T-helper 1 cell (primary cell): ENCODE results near the gene IGF2BP3.

Experiments used
- DNase-seq, 5 donors: peaks; one replicate each; pipeline ENCODE4 v3.0.0-alpha.2; 2012 to 2020

IGF2BP3 gene

GRCh38 chr7:23472046-23472445, 1.8 kb upstream of the IGF2BP3 start:
- no peak for DNase-seq

DNA sequence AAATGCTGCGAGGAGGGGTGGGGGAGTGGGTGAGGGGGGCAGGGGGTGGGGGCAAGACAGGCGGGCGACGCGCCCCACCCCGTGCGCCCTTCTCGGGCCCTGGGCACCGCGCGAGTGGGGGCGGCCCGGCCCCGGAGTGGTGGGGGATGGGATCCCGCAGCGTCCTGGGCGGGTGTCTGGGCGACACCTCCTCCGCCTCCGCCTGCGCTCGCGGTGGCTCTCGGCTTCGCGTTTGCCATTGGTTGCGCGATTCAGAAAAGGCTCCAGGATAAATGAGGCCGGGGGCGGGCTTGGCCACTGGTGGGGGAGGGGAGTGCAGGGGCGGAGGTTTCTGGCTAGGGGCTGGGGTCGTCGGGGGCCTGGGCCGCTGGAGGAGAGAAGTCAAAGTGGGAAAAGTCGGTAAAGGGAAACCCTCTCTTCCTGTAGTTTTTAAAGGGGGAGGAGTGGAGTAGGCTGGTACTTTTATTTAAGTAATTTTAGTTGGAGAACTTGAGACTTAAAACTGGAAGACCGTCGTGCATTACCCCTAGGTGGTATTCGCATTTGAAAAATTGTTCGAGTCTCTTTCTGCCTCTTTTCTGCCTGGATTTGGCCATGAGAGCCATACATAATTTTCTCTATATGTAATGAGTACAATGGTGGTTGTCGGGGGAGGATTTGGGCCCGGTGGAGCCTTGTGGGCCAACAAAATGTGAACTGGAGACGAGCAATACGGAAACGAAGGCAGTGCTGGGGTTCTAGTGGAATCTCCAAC, 992 bp upstream of the IGF2BP3 start:
- DNase-seq: peak in 2 of 5 donors; percentile 13 to 67

DNA sequence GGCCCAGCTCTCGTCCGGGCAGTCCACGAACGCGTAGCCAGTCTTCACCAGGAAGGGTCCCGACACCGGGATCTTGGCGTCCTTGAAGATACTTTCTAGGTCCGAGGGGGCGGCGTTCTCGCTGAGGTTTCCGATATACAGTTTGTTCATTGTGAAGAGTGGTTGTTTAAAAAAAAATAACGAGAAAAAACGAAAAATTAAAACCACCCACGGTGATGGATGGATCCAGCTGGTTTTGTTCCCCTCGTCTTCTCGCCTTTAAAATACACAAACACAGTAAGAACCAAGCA, 385 bp downstream of the IGF2BP3 start:
- DNase-seq: no peak

- peak in 3 of 5 donors; percentile 19 to 49 (median 25) for DNase-seq
Measured at GRCh38 chr7:23469150-23469960, 936 bp downstream of the IGF2BP3 start.

GRCh38 chr7:23468526-23469149, 1.7 kb downstream of the IGF2BP3 start:
- DNase-seq: no peak

GRCh38 chr7:23467806-23468525, 2.3 kb downstream of the IGF2BP3 start:
- DNase-seq: peak in 1 of 5 donors; percentile 23

DNA sequence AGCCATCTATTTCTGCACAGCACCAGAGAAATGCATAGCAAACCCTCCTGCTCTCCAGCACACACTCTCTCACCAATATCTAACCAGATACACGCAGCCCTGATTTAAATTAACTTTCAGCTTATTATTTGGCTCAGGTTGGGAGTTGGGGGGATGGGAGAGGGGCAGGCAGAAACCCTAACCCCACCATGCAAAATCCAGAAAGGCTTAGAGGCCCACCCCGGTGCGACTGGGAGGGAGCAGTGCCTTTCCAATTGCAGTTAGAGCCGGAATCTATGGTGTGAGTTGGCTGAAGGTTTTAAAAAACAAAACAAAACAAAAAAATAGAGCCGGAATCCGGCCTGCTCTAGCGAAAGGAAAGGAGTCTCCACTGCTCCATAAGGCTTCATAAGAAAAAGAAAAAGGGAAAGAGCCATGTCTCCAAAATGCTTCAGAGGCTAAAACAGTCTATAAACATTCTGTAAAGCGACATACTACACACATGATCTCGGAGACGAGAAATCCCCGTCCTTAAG, 2.9 kb downstream of the IGF2BP3 start:
- DNase-seq: no peak

- peak in 1 of 5 donors; percentile 23 for DNase-seq
Measured at GRCh38 chr7:23462846-23463245, 7.4 kb downstream of the IGF2BP3 start.

GRCh38 chr7:23458044-23458443, 12.2 kb downstream of the IGF2BP3 start:
- no peak for DNase-seq

- no peak for DNase-seq
Measured at GRCh38 chr7:23456093-23456492, 14.2 kb downstream of the IGF2BP3 start.

GRCh38 chr7:23454881-23455526, 15.3 kb downstream of the IGF2BP3 start:
- no peak for DNase-seq

DNA sequence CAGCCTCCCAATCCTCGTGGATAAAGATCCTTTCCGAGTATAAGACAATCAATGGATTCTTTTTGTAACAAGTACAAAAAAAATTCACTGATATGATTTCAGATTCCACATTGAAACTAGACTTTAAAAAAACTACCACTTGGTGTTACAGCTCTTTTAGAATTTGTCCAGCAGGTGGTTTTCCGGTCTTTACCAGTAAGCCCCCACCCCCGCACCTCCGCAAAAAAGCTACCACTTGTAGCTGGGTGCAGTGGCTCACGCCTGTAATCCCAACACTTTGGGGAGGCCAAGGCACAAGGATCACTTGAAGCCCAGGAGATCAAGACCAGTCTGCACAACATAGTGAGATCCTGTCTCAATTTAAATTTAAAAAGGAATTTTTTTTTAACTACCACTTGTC, 19.8 kb downstream of the IGF2BP3 start:
- DNase-seq: no peak

DNA sequence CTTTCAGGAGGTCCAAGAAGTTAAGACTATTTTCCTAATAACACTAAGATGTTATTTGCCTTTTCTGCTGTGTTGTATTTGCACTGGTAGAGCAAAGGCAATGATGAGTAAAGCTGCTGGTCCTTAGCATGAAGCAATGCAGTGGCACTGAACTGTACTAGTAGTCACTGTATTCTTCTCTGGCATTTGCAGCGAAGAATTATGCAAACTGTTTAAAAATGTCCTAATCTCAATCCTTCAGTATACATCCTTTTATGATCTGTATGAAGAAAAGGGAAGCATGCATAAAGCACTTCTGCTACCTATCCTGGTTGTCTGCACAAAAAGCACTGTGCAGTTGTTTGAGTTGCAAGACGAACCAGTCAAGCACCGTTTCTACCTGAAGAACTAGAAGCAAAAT, 20.4 kb downstream of the IGF2BP3 start:
- no peak for DNase-seq

GRCh38 chr7:23445326-23445725, 25.0 kb downstream of the IGF2BP3 start:
- DNase-seq: no peak

GRCh38 chr7:23443974-23444373, 26.3 kb downstream of the IGF2BP3 start:
- DNase-seq: no peak

DNA sequence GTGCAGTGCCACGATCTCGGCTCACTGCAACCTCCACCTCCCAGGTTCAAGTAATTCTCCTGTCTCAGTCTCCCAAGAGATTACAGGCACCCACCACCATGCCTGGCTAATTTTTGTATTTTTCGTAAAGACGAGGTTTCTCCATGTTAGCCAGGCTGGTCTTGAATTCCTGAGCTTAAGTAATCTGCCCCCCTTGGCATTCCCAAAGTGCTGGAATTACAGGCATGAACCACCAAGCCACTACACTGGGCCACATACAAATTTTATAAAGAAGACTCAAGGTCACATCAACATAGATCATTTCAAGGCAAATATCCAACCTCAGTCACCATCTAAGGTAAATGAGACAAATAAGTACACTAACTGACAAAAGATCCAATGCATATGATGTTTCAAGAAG, 32.1 kb downstream of the IGF2BP3 start:
- no peak for DNase-seq

DNA sequence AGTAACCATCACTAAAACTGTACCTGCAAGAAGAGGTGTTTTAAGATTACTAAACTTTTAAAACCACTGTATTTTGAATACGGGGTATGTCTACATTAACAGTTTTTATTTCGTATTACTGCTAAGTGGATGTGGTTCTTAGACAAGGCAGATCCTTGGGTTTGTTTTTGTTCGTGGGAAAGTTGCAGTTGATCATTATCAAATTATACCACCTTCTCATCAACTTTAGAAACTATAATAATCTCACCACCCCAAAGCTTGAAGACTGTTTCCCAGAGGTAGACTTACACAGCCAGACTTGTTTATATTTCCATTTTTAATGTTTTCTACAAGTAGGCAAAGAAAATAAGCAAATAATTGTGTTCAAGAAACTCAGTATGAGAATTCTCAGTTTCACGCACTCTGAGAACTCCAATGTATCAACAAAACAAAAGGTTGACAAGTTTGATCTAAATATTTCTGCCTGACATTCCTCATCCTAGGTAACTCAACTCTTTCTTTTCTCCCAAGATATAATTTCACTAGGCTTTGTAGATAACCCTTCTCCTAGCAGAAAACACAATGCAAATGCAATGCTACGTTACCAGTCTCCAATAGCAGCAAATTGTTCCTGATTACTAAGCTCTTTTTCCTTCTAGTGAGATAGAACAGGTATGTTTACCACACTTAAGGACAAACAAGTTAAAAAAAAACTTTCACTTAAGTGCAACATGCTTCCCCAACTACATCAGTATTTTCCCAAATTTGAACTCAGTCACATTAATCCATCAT, 36.0 kb downstream of the IGF2BP3 start:
- DNase-seq: no peak

GRCh38 chr7:23431702-23432199, 38.5 kb downstream of the IGF2BP3 start:
- no peak for DNase-seq

DNA sequence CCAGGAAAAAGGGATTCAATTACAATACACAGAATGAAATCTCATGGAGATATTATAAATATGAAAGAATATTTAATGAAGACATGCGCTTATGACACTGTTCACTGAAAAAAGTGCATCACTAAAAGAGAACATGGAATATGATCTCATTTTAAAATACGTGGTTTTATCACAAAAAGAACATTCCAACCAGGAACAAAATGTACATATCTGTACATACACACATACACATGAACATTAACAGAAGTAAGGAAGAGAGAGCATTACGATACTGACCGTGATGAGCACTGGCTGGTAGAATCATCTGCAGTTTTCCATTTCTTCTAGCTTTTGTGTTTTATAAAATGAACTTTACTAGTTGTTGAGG, 39.4 kb downstream of the IGF2BP3 start:
- no peak for DNase-seq

DNA sequence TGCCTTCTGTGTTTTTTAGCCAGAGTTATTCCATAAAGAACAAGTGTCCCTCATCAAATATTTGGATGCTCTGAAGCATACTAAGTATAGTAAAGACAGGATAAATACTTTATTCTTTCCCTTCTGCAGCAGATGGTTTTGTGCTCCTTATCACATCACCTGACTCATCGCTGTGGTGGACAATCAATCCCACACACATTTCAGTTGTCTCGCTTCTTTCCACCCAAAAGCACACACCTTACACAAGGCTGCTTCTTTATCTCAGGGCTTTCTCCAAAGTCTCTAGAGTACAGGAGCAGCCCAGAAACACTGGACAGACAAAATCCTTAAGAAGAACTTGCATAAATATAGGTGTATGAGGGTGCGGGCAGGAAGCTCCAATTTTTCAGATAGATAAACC, 43.4 kb downstream of the IGF2BP3 start:
- DNase-seq: no peak

DNA sequence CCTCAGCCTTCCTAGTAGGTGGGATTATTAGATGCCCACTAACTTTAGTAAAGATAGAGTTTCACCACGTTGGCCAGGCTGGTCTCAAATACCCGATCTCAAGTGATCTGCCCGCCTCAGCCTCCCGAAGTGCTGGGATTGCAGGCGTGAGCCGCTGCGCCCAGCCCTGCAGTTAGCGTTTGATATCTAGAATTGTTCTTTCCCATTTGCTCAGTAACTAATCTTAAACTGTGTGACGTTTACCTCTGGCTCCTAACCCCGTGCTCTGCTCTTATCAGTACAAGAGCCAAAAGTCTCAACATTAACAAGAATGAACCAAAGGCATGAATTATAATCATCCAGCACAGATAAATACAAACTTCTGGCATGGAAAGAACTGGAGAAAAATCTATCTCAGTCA, 47.4 kb downstream of the IGF2BP3 start:
- no peak for DNase-seq

- DNase-seq: no peak
Measured at GRCh38 chr7:23422384-23422783, 47.9 kb downstream of the IGF2BP3 start.
